Liver (tissue), 9 donors: ENCODE data around the gene SLC22A15. TPM values are rescaled to one million over a fixed set of nuclear protein-coding genes. Genes with fewer than 3 reads are reported as not detected.

Experiments
- DNase-seq: peaks from one replicate; pipeline ENCODE4 v3.0.0-alpha.2; 2017; ENCODE audit warnings: low spot score
- H3K27ac ChIP-seq, 2 donors: one replicate each; pipeline ENCODE4 v1.7.0; 2013; ENCODE audit warnings: inconsistent platforms in 2 of 2, low read length in 2 of 2, control low read depth in 1 of 2, low read depth in 1 of 2, mild to moderate bottlenecking in 1 of 2
- H3K27me3 ChIP-seq, 4 donors: one replicate each; pipeline versions ENCODE4 v1.6.1 to v1.7.0; 2013; ENCODE audit warnings: low read length in 3 of 4, inconsistent platforms in 1 of 4, mild to moderate bottlenecking in 1 of 4, moderate library complexity in 1 of 4; ENCODE audit not compliant: control insufficient read depth in 4 of 4, insufficient read depth in 4 of 4
- H3K36me3 ChIP-seq, 4 donors: one replicate each; pipeline versions ENCODE4 v1.6.1 to v1.7.0; 2013; ENCODE audit warnings: low read length in 3 of 4, mild to moderate bottlenecking in 3 of 4, low read depth in 1 of 4, moderate library complexity in 1 of 4; ENCODE audit not compliant: control insufficient read depth in 4 of 4, insufficient read depth in 3 of 4
- H3K4me1 ChIP-seq, 4 donors: one replicate each; pipeline versions ENCODE4 v1.6.1 to v1.7.0; 2013; ENCODE audit warnings: low read length in 3 of 4, mild to moderate bottlenecking in 3 of 4, moderate library complexity in 1 of 4; ENCODE audit not compliant: control insufficient read depth in 4 of 4, insufficient read depth in 4 of 4
- H3K4me3 ChIP-seq, 3 donors: one replicate each; pipeline versions ENCODE4 v1.6.1 to v1.7.0; 2013; ENCODE audit warnings: low read length in 3 of 3, control low read depth in 1 of 3, low read depth in 1 of 3, mild to moderate bottlenecking in 1 of 3
- H3K9ac ChIP-seq, 2 donors: one replicate each; pipeline ENCODE4 v1.7.0; 2013; ENCODE audit warnings: low read length in 2 of 2, mild to moderate bottlenecking in 2 of 2, moderate library complexity in 2 of 2, control low read depth in 1 of 2, low read depth in 1 of 2
- H3K9me3 ChIP-seq, 4 donors: one replicate each; pipeline versions ENCODE4 v1.6.1 to v1.7.0; 2013; ENCODE audit warnings: low read length in 3 of 4; ENCODE audit not compliant: control insufficient read depth in 4 of 4
- EGR1 ChIP-seq, 2 donors: IDR thresholded peaks; 2 replicates each; pipeline ENCODE4 v1.6.1; 2016 to 2018; ENCODE audit warnings: antibody characterized with exemption in 2 of 2, low read depth in 2 of 2
- FOXA1 ChIP-seq: IDR thresholded peaks from 2 replicates; pipeline ENCODE4 v1.6.1; 2016; ENCODE audit warnings: antibody characterized with exemption
- FOXA2 ChIP-seq: IDR thresholded peaks from 2 replicates; pipeline ENCODE4 v1.6.1; 2016; ENCODE audit warnings: antibody characterized with exemption
- GABPA ChIP-seq, 2 donors: IDR thresholded peaks in 1 of 2; conservative IDR thresholded peaks in 1 of 2; 2 replicates each; pipeline ENCODE4 v1.6.1; 2016; ENCODE audit warnings: antibody characterized with exemption in 2 of 2, mild to moderate bottlenecking in 1 of 2, moderate library complexity in 1 of 2
- HNF4A ChIP-seq, 2 donors: conservative IDR thresholded peaks; 2 replicates each; pipeline ENCODE4 v1.6.1; 2016; ENCODE audit warnings: antibody characterized with exemption in 2 of 2, mild to moderate bottlenecking in 2 of 2
- HNF4G ChIP-seq: IDR thresholded peaks from 2 replicates; pipeline ENCODE4 v1.6.1; 2016; ENCODE audit warnings: antibody characterized with exemption
- JUND ChIP-seq, 2 donors: IDR thresholded peaks; 2 replicates each; pipeline ENCODE4 v1.6.1; 2016; ENCODE audit warnings: antibody characterized with exemption in 2 of 2
- NR2F2 ChIP-seq: IDR thresholded peaks from 2 replicates; pipeline ENCODE4 v1.6.1; 2016; ENCODE audit warnings: antibody characterized with exemption
- RAD21 ChIP-seq, 2 donors: IDR thresholded peaks; 2 replicates each; pipeline ENCODE4 v1.6.1; 2016; ENCODE audit warnings: antibody characterized with exemption in 2 of 2, mild to moderate bottlenecking in 2 of 2
- RXRA ChIP-seq, 2 donors: IDR thresholded peaks; 2 replicates each; pipeline ENCODE4 v1.6.1; 2017 to 2018; ENCODE audit warnings: antibody characterized with exemption in 2 of 2, mild to moderate bottlenecking in 1 of 2
- SP1 ChIP-seq: IDR thresholded peaks from 2 replicates; pipeline ENCODE4 v1.6.1; 2018; ENCODE audit warnings: antibody characterized with exemption, mild to moderate bottlenecking
- TAF1 ChIP-seq: conservative IDR thresholded peaks from 2 replicates; pipeline ENCODE4 v1.6.1; 2016; ENCODE audit warnings: antibody characterized with exemption, mild to moderate bottlenecking
- YY1 ChIP-seq: IDR thresholded peaks from 2 replicates; pipeline ENCODE4 v1.6.1; 2016; ENCODE audit warnings: antibody characterized with exemption, mild to moderate bottlenecking
- whole genome bisulfite sequencing: extraction: QIAGEN DNeasy Blood & Tissue Kit; methylation state at CpG from one replicate; pipeline ENCODE4 v1.1.7; 2013; 5-methylcytosine and 5-hydroxymethylcytosine counted together
- polyA plus RNA-seq, 2 donors: library from polyadenylated mRNA; stranded (reverse) in 1 of 2; unstranded in 1 of 2; fragments of 200-250 nt in 1 of 2; fragments of >200 nt in 1 of 2; fragmentation: Nextera tagmentation in 1 of 2; extraction: Ambion mirVana in 1 of 2; gene quantifications; one replicate each; pipeline versions ENCODE4 v1.2.1 to v1.2.3, GENCODE V29; 2013 to 2015
- total RNA-seq, 2 donors: library from RNA; depleted of rRNA; stranded (reverse); fragments of >200 nt; gene quantifications; one replicate each; pipeline ENCODE4 v1.2.3, GENCODE V29; 2014
- TF ChIP-seq, protein P1 (sequence below): IDR thresholded peaks from 2 replicates; pipeline ENCODE4 v1.6.1; 2016; ENCODE audit warnings: antibody characterized with exemption, mild to moderate bottlenecking
- TF ChIP-seq, protein P2 (sequence below): IDR thresholded peaks from 2 replicates; pipeline ENCODE4 v1.6.1; 2016; ENCODE audit warnings: antibody characterized with exemption
- TF ChIP-seq, protein P3 (sequence below): IDR thresholded peaks from 2 replicates; pipeline ENCODE4 v1.6.1; 2016; ENCODE audit warnings: antibody characterized with exemption
- TF ChIP-seq, protein P4 (sequence below): IDR thresholded peaks from 2 replicates; pipeline ENCODE4 v1.6.1; 2016; ENCODE audit warnings: antibody characterized with exemption
- TF ChIP-seq, protein P5 (sequence below): fragments of 150-350 bp; IDR thresholded peaks from 2 replicates; pipeline ENCODE4 v1.5.1; 2017; ENCODE audit warnings: improper control_type of control experiment, low read depth, low read length; ENCODE audit not compliant: missing input control
- donor health status: healthy.
- donor health status: healthy.
- donor health status: healthy.
- donor health status: healthy.
- donor health status: healthy.

SLC22A15 gene
- total and polyA plus RNA-seq, 4 donors: 0.12 to 3.6 (median 0.83) TPM

DNA sequence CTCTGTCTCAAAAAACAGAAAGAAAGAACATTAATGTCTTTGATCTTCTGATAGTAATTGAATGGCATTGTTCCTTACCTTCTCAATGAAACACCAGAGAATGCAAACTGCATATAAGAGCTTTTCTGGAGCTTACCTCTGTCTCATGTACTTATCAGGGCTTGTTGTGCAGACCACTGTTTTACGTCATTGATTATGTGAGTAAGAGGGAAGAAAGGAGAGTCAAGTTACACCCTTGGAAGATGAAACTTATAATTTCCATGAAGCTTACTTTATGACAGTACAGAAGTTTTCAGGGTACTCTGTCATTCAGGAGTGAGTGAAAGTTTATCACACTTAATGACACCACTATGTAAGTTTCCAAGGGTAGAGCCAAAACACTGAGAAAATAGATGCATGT, 85.9 kb downstream of the SLC22A15 start:
- Histone ChIP-seq H3K4me3 (no peak overlapping the region), H3K27ac (no peak overlapping the region), H3K4me1 (no peaks in the 10 kb centered on the region), H3K27me3 (no peaks in the 10 kb centered on the region), H3K9me3 (peaks cover 0 to 4% (median 0%) of the 10 kb centered on the region in 4 donors), H3K9ac (no peak overlapping the region), H3K36me3 (no peaks in the 10 kb centered on the region)
- DNase-seq: no peak
- WGBS: 88% methylated on average over 1 of the region's 1 CpG
- TF ChIP-seq EGR1 (IDR thresholded peaks at IDR 0.05; ENCODE audit: low read depth in 2 of 2): no peak
- TF ChIP-seq, protein P1, sequence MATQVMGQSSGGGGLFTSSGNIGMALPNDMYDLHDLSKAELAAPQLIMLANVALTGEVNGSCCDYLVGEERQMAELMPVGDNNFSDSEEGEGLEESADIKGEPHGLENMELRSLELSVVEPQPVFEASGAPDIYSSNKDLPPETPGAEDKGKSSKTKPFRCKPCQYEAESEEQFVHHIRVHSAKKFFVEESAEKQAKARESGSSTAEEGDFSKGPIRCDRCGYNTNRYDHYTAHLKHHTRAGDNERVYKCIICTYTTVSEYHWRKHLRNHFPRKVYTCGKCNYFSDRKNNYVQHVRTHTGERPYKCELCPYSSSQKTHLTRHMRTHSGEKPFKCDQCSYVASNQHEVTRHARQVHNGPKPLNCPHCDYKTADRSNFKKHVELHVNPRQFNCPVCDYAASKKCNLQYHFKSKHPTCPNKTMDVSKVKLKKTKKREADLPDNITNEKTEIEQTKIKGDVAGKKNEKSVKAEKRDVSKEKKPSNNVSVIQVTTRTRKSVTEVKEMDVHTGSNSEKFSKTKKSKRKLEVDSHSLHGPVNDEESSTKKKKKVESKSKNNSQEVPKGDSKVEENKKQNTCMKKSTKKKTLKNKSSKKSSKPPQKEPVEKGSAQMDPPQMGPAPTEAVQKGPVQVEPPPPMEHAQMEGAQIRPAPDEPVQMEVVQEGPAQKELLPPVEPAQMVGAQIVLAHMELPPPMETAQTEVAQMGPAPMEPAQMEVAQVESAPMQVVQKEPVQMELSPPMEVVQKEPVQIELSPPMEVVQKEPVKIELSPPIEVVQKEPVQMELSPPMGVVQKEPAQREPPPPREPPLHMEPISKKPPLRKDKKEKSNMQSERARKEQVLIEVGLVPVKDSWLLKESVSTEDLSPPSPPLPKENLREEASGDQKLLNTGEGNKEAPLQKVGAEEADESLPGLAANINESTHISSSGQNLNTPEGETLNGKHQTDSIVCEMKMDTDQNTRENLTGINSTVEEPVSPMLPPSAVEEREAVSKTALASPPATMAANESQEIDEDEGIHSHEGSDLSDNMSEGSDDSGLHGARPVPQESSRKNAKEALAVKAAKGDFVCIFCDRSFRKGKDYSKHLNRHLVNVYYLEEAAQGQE: no peak
- TF ChIP-seq TAF1: no peak
- TF ChIP-seq YY1: no peak
- no peak for TF ChIP-seq FOXA1

DNA sequence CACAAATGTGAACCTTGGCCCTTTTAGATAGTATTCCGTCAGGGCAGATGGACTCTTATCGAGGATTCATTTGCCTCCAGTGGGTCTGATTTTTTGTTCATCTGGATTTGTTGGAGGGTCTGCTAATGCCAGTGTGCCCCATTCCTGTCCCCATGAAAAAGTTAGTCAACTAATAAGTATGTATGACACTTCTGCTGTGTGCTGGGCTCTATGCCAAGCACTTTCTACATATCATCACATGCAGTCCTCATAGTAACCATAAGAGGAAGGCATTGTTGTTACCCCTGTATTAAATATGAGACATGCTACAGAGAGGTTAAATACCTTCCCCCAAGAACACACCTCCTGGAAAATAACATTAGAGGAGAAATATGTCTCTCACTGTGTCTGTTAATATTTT, 88.3 kb downstream of the SLC22A15 start:
- no peak overlapping the region for H3K9ac ChIP-seq
- no peak for DNase-seq
- no peaks in the 10 kb centered on the region for H3K4me1 ChIP-seq
- H3K4me3 ChIP-seq: no peak overlapping the region
- TF ChIP-seq NR2F2: no peak
- no peak for TF ChIP-seq HNF4G
- no peak for TF ChIP-seq JUND (IDR thresholded peaks at IDR 0.05)
- TF ChIP-seq, protein P1: no peak
- TF ChIP-seq RAD21 (IDR thresholded peaks at IDR 0.05): no peak
- no peak for TF ChIP-seq RXRA (IDR thresholded peaks at IDR 0.05)
- no peak for TF ChIP-seq FOXA1
- no peak for TF ChIP-seq SP1
- TF ChIP-seq, protein P2, sequence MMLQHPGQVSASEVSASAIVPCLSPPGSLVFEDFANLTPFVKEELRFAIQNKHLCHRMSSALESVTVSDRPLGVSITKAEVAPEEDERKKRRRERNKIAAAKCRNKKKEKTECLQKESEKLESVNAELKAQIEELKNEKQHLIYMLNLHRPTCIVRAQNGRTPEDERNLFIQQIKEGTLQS: no peak
- no peak for TF ChIP-seq EGR1 (IDR thresholded peaks at IDR 0.05; ENCODE audit: low read depth in 2 of 2)
- TF ChIP-seq, protein P3, sequence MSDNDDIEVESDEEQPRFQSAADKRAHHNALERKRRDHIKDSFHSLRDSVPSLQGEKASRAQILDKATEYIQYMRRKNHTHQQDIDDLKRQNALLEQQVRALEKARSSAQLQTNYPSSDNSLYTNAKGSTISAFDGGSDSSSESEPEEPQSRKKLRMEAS: no peak
- TF ChIP-seq YY1: no peak
- no peak for TF ChIP-seq TAF1
- TF ChIP-seq FOXA2: no peak
- TF ChIP-seq, protein P4, sequence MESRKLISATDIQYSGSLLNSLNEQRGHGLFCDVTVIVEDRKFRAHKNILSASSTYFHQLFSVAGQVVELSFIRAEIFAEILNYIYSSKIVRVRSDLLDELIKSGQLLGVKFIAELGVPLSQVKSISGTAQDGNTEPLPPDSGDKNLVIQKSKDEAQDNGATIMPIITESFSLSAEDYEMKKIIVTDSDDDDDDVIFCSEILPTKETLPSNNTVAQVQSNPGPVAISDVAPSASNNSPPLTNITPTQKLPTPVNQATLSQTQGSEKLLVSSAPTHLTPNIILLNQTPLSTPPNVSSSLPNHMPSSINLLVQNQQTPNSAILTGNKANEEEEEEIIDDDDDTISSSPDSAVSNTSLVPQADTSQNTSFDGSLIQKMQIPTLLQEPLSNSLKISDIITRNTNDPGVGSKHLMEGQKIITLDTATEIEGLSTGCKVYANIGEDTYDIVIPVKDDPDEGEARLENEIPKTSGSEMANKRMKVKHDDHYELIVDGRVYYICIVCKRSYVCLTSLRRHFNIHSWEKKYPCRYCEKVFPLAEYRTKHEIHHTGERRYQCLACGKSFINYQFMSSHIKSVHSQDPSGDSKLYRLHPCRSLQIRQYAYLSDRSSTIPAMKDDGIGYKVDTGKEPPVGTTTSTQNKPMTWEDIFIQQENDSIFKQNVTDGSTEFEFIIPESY: no peak
- TF ChIP-seq, protein P5, sequence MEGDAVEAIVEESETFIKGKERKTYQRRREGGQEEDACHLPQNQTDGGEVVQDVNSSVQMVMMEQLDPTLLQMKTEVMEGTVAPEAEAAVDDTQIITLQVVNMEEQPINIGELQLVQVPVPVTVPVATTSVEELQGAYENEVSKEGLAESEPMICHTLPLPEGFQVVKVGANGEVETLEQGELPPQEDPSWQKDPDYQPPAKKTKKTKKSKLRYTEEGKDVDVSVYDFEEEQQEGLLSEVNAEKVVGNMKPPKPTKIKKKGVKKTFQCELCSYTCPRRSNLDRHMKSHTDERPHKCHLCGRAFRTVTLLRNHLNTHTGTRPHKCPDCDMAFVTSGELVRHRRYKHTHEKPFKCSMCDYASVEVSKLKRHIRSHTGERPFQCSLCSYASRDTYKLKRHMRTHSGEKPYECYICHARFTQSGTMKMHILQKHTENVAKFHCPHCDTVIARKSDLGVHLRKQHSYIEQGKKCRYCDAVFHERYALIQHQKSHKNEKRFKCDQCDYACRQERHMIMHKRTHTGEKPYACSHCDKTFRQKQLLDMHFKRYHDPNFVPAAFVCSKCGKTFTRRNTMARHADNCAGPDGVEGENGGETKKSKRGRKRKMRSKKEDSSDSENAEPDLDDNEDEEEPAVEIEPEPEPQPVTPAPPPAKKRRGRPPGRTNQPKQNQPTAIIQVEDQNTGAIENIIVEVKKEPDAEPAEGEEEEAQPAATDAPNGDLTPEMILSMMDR: no peak
- no peak for TF ChIP-seq GABPA (IDR thresholded peaks at IDR 0.05 in 1 of 2, conservative IDR thresholded peaks at IDR 0.05 in 1 of 2)
- TF ChIP-seq HNF4A (conservative IDR thresholded peaks at IDR 0.05): no peak
- WGBS: 74% methylated on average over 2 of the region's 2 CpGs
- peaks cover 0 to 2% (median 0%) of the 10 kb centered on the region in 4 donors for H3K36me3 ChIP-seq
- no peaks in the 10 kb centered on the region for H3K27me3 ChIP-seq
- peaks cover 0 to 4% (median 0%) of the 10 kb centered on the region in 4 donors for H3K9me3 ChIP-seq
- no peak overlapping the region for H3K27ac ChIP-seq
